ENCODE results near the gene COX20.
A peak's percentile ranks its signal among the peaks of the same experiment; 100 is the strongest.

Gene COX20

DNA sequence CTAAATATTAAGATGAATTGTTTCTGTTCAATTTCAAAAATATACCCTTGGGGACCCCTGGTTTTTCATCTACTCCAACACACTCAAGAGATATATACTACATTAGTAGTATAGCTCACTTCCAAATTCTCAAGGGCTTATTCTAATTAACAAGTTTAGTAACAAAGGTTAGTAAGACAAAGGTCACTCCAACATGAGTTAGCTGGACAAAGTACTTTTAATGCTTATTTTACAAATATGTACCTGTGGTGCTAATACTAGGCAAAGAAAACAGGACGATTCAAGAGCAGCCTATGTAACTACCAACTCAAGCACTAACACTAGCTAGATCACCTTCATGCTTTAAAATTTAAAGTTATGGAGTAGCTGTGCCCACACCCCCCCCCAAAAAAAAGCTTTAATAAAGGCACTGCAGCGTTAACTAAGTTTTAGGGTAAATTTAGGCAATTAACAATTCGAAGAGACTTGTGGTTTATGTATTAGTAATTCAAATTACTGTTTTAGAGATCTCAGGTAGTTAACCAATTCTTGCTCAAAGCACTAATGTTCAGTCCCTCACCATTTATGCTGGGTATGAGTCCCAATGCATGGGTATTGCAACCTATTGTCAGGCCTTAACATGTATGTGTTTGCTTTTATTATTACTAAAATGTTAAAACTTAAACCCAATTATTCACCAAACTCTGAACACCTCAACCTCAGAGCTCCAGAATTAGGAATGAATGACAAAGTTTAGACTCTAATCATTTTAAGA is 14.8 kb downstream of the COX20 start:
- no peak overlapping the region for H3K4me3 ChIP-seq (ENCODE audit: low read depth in 1 of 2, low read length in 2 of 2)
- H3K36me3 ChIP-seq (ENCODE audit: control insufficient read depth in 1 of 2, insufficient read depth in 2 of 2, low read length in 2 of 2), result peaks cover 41 to 75% of the 10 kb centered on the region in 2 donors
- H3K9me3 ChIP-seq (ENCODE audit: control insufficient read depth in 1 of 2, low read length in 2 of 2), result no peaks in the 10 kb centered on the region
- no peak overlapping the region for H3K27ac ChIP-seq (ENCODE audit: low read depth, low read length)
- H3K4me1 ChIP-seq (ENCODE audit: control insufficient read depth in 1 of 2, insufficient read depth in 2 of 2, low read length in 2 of 2), result peaks cover 16 to 30% of the 10 kb centered on the region in 2 donors
- H3K9ac ChIP-seq (ENCODE audit: low read depth in 1 of 2, low read length in 2 of 2), result no peak overlapping the region
- no peaks in the 10 kb centered on the region for H3K27me3 ChIP-seq (ENCODE audit: control insufficient read depth in 1 of 2, insufficient read depth in 2 of 2, low read length in 2 of 2)

- H3K36me3 ChIP-seq (ENCODE audit: control insufficient read depth in 1 of 2, insufficient read depth in 2 of 2, low read length in 2 of 2), result peaks cover 45 to 76% of the 10 kb centered on the region in 2 donors
Observed at GRCh38 chr1:244850896-244851295, 15.4 kb downstream of the COX20 start.

GRCh38 chr1:244851546-244852231 is 16.2 kb downstream of the COX20 start:
- Histone ChIP-seq H3K27ac (ENCODE audit: low read depth, low read length) (no peak overlapping the region), H3K36me3 (ENCODE audit: control insufficient read depth in 1 of 2, insufficient read depth in 2 of 2, low read length in 2 of 2) (peaks cover 44 to 76% of the 10 kb centered on the region in 2 donors), H3K4me3 (ENCODE audit: low read depth in 1 of 2, low read length in 2 of 2) (no peak overlapping the region), H3K9ac (ENCODE audit: low read depth in 1 of 2, low read length in 2 of 2) (no peak overlapping the region), H3K27me3 (ENCODE audit: control insufficient read depth in 1 of 2, insufficient read depth in 2 of 2, low read length in 2 of 2) (no peaks in the 10 kb centered on the region), H3K9me3 (ENCODE audit: control insufficient read depth in 1 of 2, low read length in 2 of 2) (no peaks in the 10 kb centered on the region), H3K4me1 (ENCODE audit: control insufficient read depth in 1 of 2, insufficient read depth in 2 of 2, low read length in 2 of 2) (peaks cover 16 to 29% of the 10 kb centered on the region in 2 donors)

More at GRCh38 chr1:244850896-244851295, 15.4 kb downstream of the COX20 start:
- H3K4me1 ChIP-seq (ENCODE audit: control insufficient read depth in 1 of 2, insufficient read depth in 2 of 2, low read length in 2 of 2), result peaks cover 18 to 31% of the 10 kb centered on the region in 2 donors
- H3K9ac ChIP-seq (ENCODE audit: low read depth in 1 of 2, low read length in 2 of 2), result no peak overlapping the region
- no peaks in the 10 kb centered on the region for H3K27me3 ChIP-seq (ENCODE audit: control insufficient read depth in 1 of 2, insufficient read depth in 2 of 2, low read length in 2 of 2)
- no peak overlapping the region for H3K4me3 ChIP-seq (ENCODE audit: low read depth in 1 of 2, low read length in 2 of 2)
- no peak overlapping the region for H3K27ac ChIP-seq (ENCODE audit: low read depth, low read length)
- H3K9me3 ChIP-seq (ENCODE audit: control insufficient read depth in 1 of 2, low read length in 2 of 2), result no peaks in the 10 kb centered on the region

- peaks cover 16 to 29% of the 10 kb centered on the region in 2 donors for H3K4me1 ChIP-seq (ENCODE audit: control insufficient read depth in 1 of 2, insufficient read depth in 2 of 2, low read length in 2 of 2)
- no peaks in the 10 kb centered on the region for H3K27me3 ChIP-seq (ENCODE audit: control insufficient read depth in 1 of 2, insufficient read depth in 2 of 2, low read length in 2 of 2)
- H3K36me3 ChIP-seq (ENCODE audit: control insufficient read depth in 1 of 2, insufficient read depth in 2 of 2, low read length in 2 of 2), result peaks cover 51 to 83% of the 10 kb centered on the region in 2 donors
- H3K4me3 ChIP-seq (ENCODE audit: low read depth in 1 of 2, low read length in 2 of 2), result no peak overlapping the region
- H3K9me3 ChIP-seq (ENCODE audit: control insufficient read depth in 1 of 2, low read length in 2 of 2), result no peaks in the 10 kb centered on the region
- H3K9ac ChIP-seq (ENCODE audit: low read depth in 1 of 2, low read length in 2 of 2), result no peak overlapping the region
- no peak overlapping the region for H3K27ac ChIP-seq (ENCODE audit: low read depth, low read length)
Observed at GRCh38 chr1:244852694-244853093, 17.2 kb downstream of the COX20 start.

DNA sequence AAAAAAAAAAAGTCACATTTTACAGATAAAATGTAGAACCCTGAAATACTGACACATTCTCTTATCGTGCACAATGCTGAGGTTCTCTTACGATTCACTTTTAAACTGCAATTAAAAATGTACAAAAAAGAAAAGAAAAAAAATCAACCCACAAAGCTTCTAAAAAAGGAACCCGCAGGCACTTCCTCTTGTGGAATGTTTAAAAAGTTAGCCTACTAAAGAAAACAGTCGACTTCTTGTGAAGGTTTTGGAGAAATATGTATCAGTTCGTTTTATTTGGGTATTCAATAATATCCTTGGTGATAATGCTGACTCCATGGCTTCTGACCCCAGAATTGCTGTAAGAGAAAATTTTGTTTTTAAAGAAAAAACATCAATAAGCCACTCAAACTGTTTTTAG is 18.7 kb downstream of the COX20 start:
- Histone ChIP-seq H3K36me3 (ENCODE audit: control insufficient read depth in 1 of 2, insufficient read depth in 2 of 2, low read length in 2 of 2) (peaks cover 57 to 89% of the 10 kb centered on the region in 2 donors), H3K9me3 (ENCODE audit: control insufficient read depth in 1 of 2, low read length in 2 of 2) (no peaks in the 10 kb centered on the region), H3K27me3 (ENCODE audit: control insufficient read depth in 1 of 2, insufficient read depth in 2 of 2, low read length in 2 of 2) (no peaks in the 10 kb centered on the region), H3K4me3 (ENCODE audit: low read depth in 1 of 2, low read length in 2 of 2) (no peak overlapping the region), H3K27ac (ENCODE audit: low read depth, low read length) (no peak overlapping the region), H3K4me1 (ENCODE audit: control insufficient read depth in 1 of 2, insufficient read depth in 2 of 2, low read length in 2 of 2) (peaks cover 17 to 28% of the 10 kb centered on the region in 2 donors), H3K9ac (ENCODE audit: low read depth in 1 of 2, low read length in 2 of 2) (no peak overlapping the region)

- Histone ChIP-seq H3K9ac (ENCODE audit: low read depth in 1 of 2, low read length in 2 of 2) (no peak overlapping the region), H3K36me3 (ENCODE audit: control insufficient read depth in 1 of 2, insufficient read depth in 2 of 2, low read length in 2 of 2) (peaks cover 61 to 94% of the 10 kb centered on the region in 2 donors), H3K4me3 (ENCODE audit: low read depth in 1 of 2, low read length in 2 of 2) (no peak overlapping the region), H3K9me3 (ENCODE audit: control insufficient read depth in 1 of 2, low read length in 2 of 2) (no peaks in the 10 kb centered on the region), H3K27me3 (ENCODE audit: control insufficient read depth in 1 of 2, insufficient read depth in 2 of 2, low read length in 2 of 2) (no peaks in the 10 kb centered on the region), H3K4me1 (ENCODE audit: control insufficient read depth in 1 of 2, insufficient read depth in 2 of 2, low read length in 2 of 2) (peaks cover 23 to 28% of the 10 kb centered on the region in 2 donors), H3K27ac (ENCODE audit: low read depth, low read length) (no peak overlapping the region)
Observed at GRCh38 chr1:244854865-244855578, 19.6 kb downstream of the COX20 start.

DNA sequence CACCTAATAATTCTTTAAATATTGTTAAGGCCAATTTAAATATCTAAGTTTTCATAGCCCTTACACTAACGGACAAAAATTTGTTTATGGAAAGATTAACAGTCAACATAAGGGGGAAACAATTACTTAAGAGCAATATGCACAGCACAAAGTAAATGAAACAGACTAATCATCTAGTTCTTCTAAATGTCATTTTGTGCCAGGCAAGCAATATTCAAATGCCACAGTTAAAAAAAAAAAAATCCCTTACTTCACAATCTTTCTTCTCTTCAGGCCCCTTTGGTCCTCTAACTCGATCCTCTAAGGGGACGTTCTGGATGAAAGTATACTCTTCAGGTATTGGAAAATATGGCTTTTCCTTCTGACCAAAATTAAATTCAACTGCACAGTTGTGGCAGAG is 22.3 kb downstream of the COX20 start:
- Histone ChIP-seq H3K9me3 (ENCODE audit: control insufficient read depth in 1 of 2, low read length in 2 of 2) (no peaks in the 10 kb centered on the region), H3K36me3 (ENCODE audit: control insufficient read depth in 1 of 2, insufficient read depth in 2 of 2, low read length in 2 of 2) (peaks cover 50 to 77% of the 10 kb centered on the region in 2 donors), H3K27ac (ENCODE audit: low read depth, low read length) (no peak overlapping the region), H3K4me1 (ENCODE audit: control insufficient read depth in 1 of 2, insufficient read depth in 2 of 2, low read length in 2 of 2) (peaks cover 35 to 42% of the 10 kb centered on the region in 2 donors), H3K4me3 (ENCODE audit: low read depth in 1 of 2, low read length in 2 of 2) (no peak overlapping the region), H3K27me3 (ENCODE audit: control insufficient read depth in 1 of 2, insufficient read depth in 2 of 2, low read length in 2 of 2) (no peaks in the 10 kb centered on the region), H3K9ac (ENCODE audit: low read depth in 1 of 2, low read length in 2 of 2) (no peak overlapping the region)

DNA sequence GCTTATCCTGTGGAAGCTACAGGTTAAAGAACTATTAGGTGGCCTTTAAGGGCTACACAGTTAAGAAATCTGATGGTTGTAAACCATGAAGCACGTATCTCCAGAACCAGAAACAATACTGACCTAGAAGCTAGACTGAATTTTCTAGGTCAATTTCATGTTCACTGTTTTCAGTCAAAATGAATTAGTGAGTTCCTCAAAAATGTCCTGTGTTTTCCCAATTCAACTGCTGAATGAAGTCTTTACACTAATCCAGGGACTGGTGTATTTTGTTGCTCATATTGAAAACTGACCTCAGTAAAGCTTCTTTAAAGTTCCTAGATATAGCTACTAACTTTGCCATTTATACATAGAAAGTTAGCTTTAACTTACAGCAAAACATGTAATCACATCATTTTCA is 22.9 kb downstream of the COX20 start:
- H3K4me3 ChIP-seq (ENCODE audit: low read depth in 1 of 2, low read length in 2 of 2), result no peak overlapping the region
- no peaks in the 10 kb centered on the region for H3K27me3 ChIP-seq (ENCODE audit: control insufficient read depth in 1 of 2, insufficient read depth in 2 of 2, low read length in 2 of 2)
- no peak overlapping the region for H3K27ac ChIP-seq (ENCODE audit: low read depth, low read length)
- peaks cover 49 to 72% of the 10 kb centered on the region in 2 donors for H3K36me3 ChIP-seq (ENCODE audit: control insufficient read depth in 1 of 2, insufficient read depth in 2 of 2, low read length in 2 of 2)
- peaks cover 35 to 42% of the 10 kb centered on the region in 2 donors for H3K4me1 ChIP-seq (ENCODE audit: control insufficient read depth in 1 of 2, insufficient read depth in 2 of 2, low read length in 2 of 2)
- H3K9me3 ChIP-seq (ENCODE audit: control insufficient read depth in 1 of 2, low read length in 2 of 2), result no peaks in the 10 kb centered on the region
- peak overlapping the region in 1 of 2 donors; percentile 2 for H3K9ac ChIP-seq (ENCODE audit: low read depth in 1 of 2, low read length in 2 of 2)

DNA sequence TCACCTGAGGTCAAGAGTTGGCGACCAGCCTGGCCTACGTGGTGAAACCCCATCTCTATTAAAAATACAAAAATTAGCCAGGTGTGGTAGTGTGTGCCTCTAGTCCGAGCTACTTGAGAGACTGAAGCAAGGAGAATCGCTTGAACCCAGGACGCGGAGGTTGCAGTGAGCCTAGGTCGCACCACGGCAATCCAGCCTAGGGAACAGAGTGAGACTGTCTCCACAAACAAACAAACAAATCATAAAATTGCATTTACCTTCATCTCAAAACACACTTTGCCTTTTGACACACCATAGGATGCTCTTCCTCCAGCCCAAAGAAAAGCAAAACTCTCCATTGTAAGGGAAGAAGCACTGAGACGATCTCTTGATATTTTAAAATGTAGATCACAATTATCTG is 24.6 kb downstream of the COX20 start:
- peak overlapping the region; percentile 15 to 16 for H3K9ac ChIP-seq (ENCODE audit: low read depth in 1 of 2, low read length in 2 of 2)
- peaks cover 49 to 58% of the 10 kb centered on the region in 2 donors for H3K36me3 ChIP-seq (ENCODE audit: control insufficient read depth in 1 of 2, insufficient read depth in 2 of 2, low read length in 2 of 2)
- H3K4me3 ChIP-seq (ENCODE audit: low read depth in 1 of 2, low read length in 2 of 2), result peak overlapping the region; percentile 89 to 96
- no peaks in the 10 kb centered on the region for H3K27me3 ChIP-seq (ENCODE audit: control insufficient read depth in 1 of 2, insufficient read depth in 2 of 2, low read length in 2 of 2)
- peaks cover 37 to 39% of the 10 kb centered on the region in 2 donors for H3K4me1 ChIP-seq (ENCODE audit: control insufficient read depth in 1 of 2, insufficient read depth in 2 of 2, low read length in 2 of 2)
- no peaks in the 10 kb centered on the region for H3K9me3 ChIP-seq (ENCODE audit: control insufficient read depth in 1 of 2, low read length in 2 of 2)
- H3K27ac ChIP-seq (ENCODE audit: low read depth, low read length), result no peak overlapping the region

Measured in duodenal mucosa (tissue), 2 donors.